ENCODE measurements around the gene HEATR1. TPM values are rescaled to one million over a fixed set of nuclear protein-coding genes. Genes with fewer than 3 reads are reported as not detected.

Gene HEATR1
- total RNA-seq, 1 donor from 2014 or later: 12.8 TPM

- Histone ChIP-seq H3K27ac (replicated peaks) (no peak overlapping the region), H3K4me3 (no peak overlapping the region), H3K4me1 (no peaks in the 10 kb centered on the region), H3K27me3 (ENCODE audit: low read depth) (no peaks in the 10 kb centered on the region), H3K36me3 (peaks cover 86% of the 10 kb centered on the region), H3K9me3 (replicated peaks) (no peaks in the 10 kb centered on the region)
- intact Hi-C loops (cut with micrococcal nuclease): no loop called here
- no peak for DNase-seq
- TF ChIP-seq CTCF (IDR thresholded peaks at IDR 0.05; ENCODE audit: borderline replicate concordance): no peak
Measured at GRCh38 chr1:236561976-236562375, 42.3 kb downstream of the HEATR1 start.

- no peak for TF ChIP-seq CTCF (IDR thresholded peaks at IDR 0.05; ENCODE audit: borderline replicate concordance)
- Histone ChIP-seq H3K4me3 (no peak overlapping the region), H3K9me3 (replicated peaks) (no peaks in the 10 kb centered on the region), H3K4me1 (no peaks in the 10 kb centered on the region), H3K27me3 (ENCODE audit: low read depth) (no peaks in the 10 kb centered on the region), H3K36me3 (peaks cover 86% of the 10 kb centered on the region), H3K27ac (replicated peaks) (no peak overlapping the region)
- intact Hi-C loops (cut with micrococcal nuclease): no loop called here
- DNase-seq: no peak
Measured at GRCh38 chr1:236560213-236560771, 44.0 kb downstream of the HEATR1 start.

GRCh38 chr1:236558846-236559245, 45.5 kb downstream of the HEATR1 start:
- Histone ChIP-seq H3K36me3 (peaks cover 85% of the 10 kb centered on the region), H3K27ac (replicated peaks) (no peak overlapping the region), H3K9me3 (replicated peaks) (no peaks in the 10 kb centered on the region), H3K4me3 (no peak overlapping the region), H3K4me1 (no peaks in the 10 kb centered on the region), H3K27me3 (ENCODE audit: low read depth) (no peaks in the 10 kb centered on the region)
- TF ChIP-seq CTCF (IDR thresholded peaks at IDR 0.05; ENCODE audit: borderline replicate concordance): no peak
- intact Hi-C loops (cut with micrococcal nuclease): no loop called here
- DNase-seq: no peak

GRCh38 chr1:236558081-236558480, 46.2 kb downstream of the HEATR1 start:
- DNase-seq: no peak
- H3K4me1 ChIP-seq: no peaks in the 10 kb centered on the region
- H3K4me3 ChIP-seq: no peak overlapping the region
- H3K27ac ChIP-seq (replicated peaks): no peak overlapping the region
- no peaks in the 10 kb centered on the region for H3K9me3 ChIP-seq (replicated peaks)
- peaks cover 87% of the 10 kb centered on the region for H3K36me3 ChIP-seq
- no peaks in the 10 kb centered on the region for H3K27me3 ChIP-seq (ENCODE audit: low read depth)
- intact Hi-C loops (cut with micrococcal nuclease): no loop called here
- TF ChIP-seq CTCF (IDR thresholded peaks at IDR 0.05; ENCODE audit: borderline replicate concordance): no peak

- Histone ChIP-seq H3K36me3 (peaks cover 98% of the 10 kb centered on the region), H3K27ac (replicated peaks) (no peak overlapping the region), H3K4me1 (no peaks in the 10 kb centered on the region), H3K27me3 (ENCODE audit: low read depth) (no peaks in the 10 kb centered on the region), H3K4me3 (no peak overlapping the region), H3K9me3 (replicated peaks) (no peaks in the 10 kb centered on the region)
- intact Hi-C loops (cut with micrococcal nuclease): no loop called here
- no peak for DNase-seq
- no peak for TF ChIP-seq CTCF (IDR thresholded peaks at IDR 0.05; ENCODE audit: borderline replicate concordance)
Measured at GRCh38 chr1:236556606-236557005, 47.7 kb downstream of the HEATR1 start.
